GM12878 (cell line): ENCODE results near the gene FEN1. TPM values are rescaled to one million over a fixed set of nuclear protein-coding genes. Genes with fewer than 3 reads are reported as not detected.

ENCODE experiments used
- ATAC-seq: fragments of 200-7000 bp; cut with Tn5 transposase; 3 replicates; pipeline ENCODE4 v1.9.1; 2020; ENCODE audit warnings: mild to moderate bottlenecking, moderate library complexity
- BruUV-seq: library from RNA; stranded (reverse); fragments of 400-500 nt; replicated peaks from 2 replicates; lab custom pipeline; 2021; lab: Mats Ljungman, UMichigan
- CTCF ChIA-PET: fragments of 300-600 bp; sonication (Branson Sonifier 250); formaldehyde crosslinking; extraction: SDS; loops from one replicate; lab custom pipeline; 2021; ENCODE audit warnings: inconsistent platforms; lab: Yijun Ruan, JAX
- POLR2A ChIA-PET: fragments of 350-600 bp; formaldehyde crosslinking; extraction: SDS; loops from one replicate; lab custom pipeline; 2021; ENCODE audit warnings: inconsistent platforms; lab: Charles Lee
- RAD21 ChIA-PET: fragments of 300-600 bp; sonication (Branson Sonifier 250); formaldehyde crosslinking; loops from one replicate; lab custom pipeline; 2023; ENCODE audit warnings: antibody characterized with exemption; ENCODE audit not compliant: unreplicated experiment; lab: Charles Lee
- SMC1A ChIA-PET: fragments of 300-600 bp; sonication (Branson Sonifier 250); formaldehyde crosslinking; loops from one replicate; lab custom pipeline; 2023; ENCODE audit not compliant: unreplicated experiment, uncharacterized antibody; lab: Charles Lee
- DNase-seq: peaks from one replicate; pipeline ENCODE4 v3.0.0-alpha.2; 2011; ENCODE audit warnings: low read depth, low spot score
- FAIRE-seq: peaks from 3 replicates; lab custom pipeline; 2011; peaks lifted over from hg19 to GRCh38; lab: Jason Lieb, UNC
- H2AFZ ChIP-seq: 2 replicates; pipeline ENCODE4 v1.6.0; 2011; ENCODE audit warnings: low read depth, low read length, control low read depth; ENCODE audit not compliant: control insufficient read depth
- H3K27ac ChIP-seq: 2 replicates; pipeline ENCODE4 v1.5.1; 2011; ENCODE audit warnings: control low read depth; ENCODE audit not compliant: control insufficient read depth, insufficient read depth
- H3K27me3 ChIP-seq, 2 experiments: replicated peaks in 1 of 2; 2 replicates each; pipeline versions ENCODE4 v1.6.0 to v1.6.1; 2011; ENCODE audit warnings: low read length in 1 of 2; ENCODE audit not compliant: control insufficient read depth in 2 of 2, insufficient read depth in 2 of 2
- H3K36me3 ChIP-seq, 2 experiments: 2 replicates each; pipeline ENCODE4 v1.5.1; 2011; ENCODE audit warnings: low read length in 1 of 2; ENCODE audit not compliant: control insufficient read depth in 2 of 2, insufficient read depth in 2 of 2
- H3K4me1 ChIP-seq: 2 replicates; pipeline ENCODE4 v1.6.1; 2011; ENCODE audit warnings: mild to moderate bottlenecking, low read length, moderate library complexity, mixed read lengths; ENCODE audit not compliant: control insufficient read depth, insufficient read depth
- H3K4me2 ChIP-seq: 2 replicates; pipeline ENCODE4 v1.6.0; 2011; ENCODE audit warnings: control low read depth; ENCODE audit not compliant: control insufficient read depth, insufficient read depth
- H3K4me3 ChIP-seq: fragments of 200-600 bp; sonication (generic); 2 replicates; pipeline ENCODE4 v1.5.1; 2016
- H3K79me2 ChIP-seq: 2 replicates; pipeline ENCODE4 v1.6.0; 2011; ENCODE audit warnings: low read length; ENCODE audit not compliant: control insufficient read depth, insufficient read depth
- H3K9ac ChIP-seq: 2 replicates; pipeline ENCODE4 v1.8.0; 2011; ENCODE audit warnings: low read length, control low read depth, mixed read lengths; ENCODE audit not compliant: control insufficient read depth, insufficient read depth
- H3K9me3 ChIP-seq: replicated peaks from 3 replicates; pipeline ENCODE4 v1.5.1; 2011; ENCODE audit warnings: mild to moderate bottlenecking, low read length; ENCODE audit not compliant: control insufficient read depth, insufficient read depth
- H4K20me1 ChIP-seq: 2 replicates; pipeline ENCODE4 v1.6.0; 2011; ENCODE audit not compliant: control insufficient read depth, insufficient read depth
- CHD1 ChIP-seq: IDR thresholded peaks from 2 replicates; pipeline ENCODE4 v1.6.1; 2012; ENCODE audit warnings: low read depth, low read length, improper control_type of control experiment
- IKZF1 ChIP-seq: fragments of 450-650 bp; conservative IDR thresholded peaks from 2 replicates; pipeline ENCODE4 v1.6.1; 2017; ENCODE audit warnings: antibody characterized with exemption, mild to moderate bottlenecking
- NR2F1 ChIP-seq: fragments of 450-650 bp; conservative IDR thresholded peaks from 2 replicates; pipeline ENCODE4 v1.6.1; 2017; ENCODE audit warnings: mild to moderate bottlenecking
- POU2F2 ChIP-seq: IDR thresholded peaks from 3 replicates; pipeline ENCODE4 v1.6.1; 2011; ENCODE audit warnings: low read depth, mild to moderate bottlenecking, low read length, borderline replicate concordance
- SREBF2 ChIP-seq: IDR thresholded peaks from 2 replicates; pipeline ENCODE4 v1.6.1; 2012; ENCODE audit warnings: mild to moderate bottlenecking, low read length
- ZNF24 ChIP-seq: fragments of 450-650 bp; IDR thresholded peaks from 2 replicates; pipeline ENCODE4 v1.6.1; 2017; ENCODE audit warnings: antibody characterized with exemption, mild to moderate bottlenecking
- WGBS: methylation state at CpG from one replicate; pipeline ENCODE4 v1.1.6; 2016; ENCODE audit warnings: low lambda C conversion rate; ENCODE audit not compliant: insufficient replicate concordance, insufficient coverage; ENCODE audit errors: missing lambda C conversion rate; 5-methylcytosine and 5-hydroxymethylcytosine counted together
- in situ Hi-C: fragments of 300-500 bp; cut with MboI; formaldehyde crosslinking; loops from 9 replicates; pipeline ENCODE4 v1.14.3; 2018; ENCODE audit warnings: mixed read lengths
- intact Hi-C: fragments of 100-400 bp; cut with micrococcal nuclease; formaldehyde crosslinking; loops from one replicate; pipeline ENCODE4 v1.14.2; 2022; ENCODE audit not compliant: unreplicated experiment
- polyA plus RNA-seq, 11 experiments: library from polyadenylated mRNA; depleted of rRNA in 4 of 11; unstranded in 6 of 11; stranded (reverse) in 5 of 11; fragments of >200 nt; fragmentation: Nextera tagmentation in 4 of 11; fragmentation: Illumina TruSeq in 1 of 11; extraction: Ambion mirVana in 4 of 11; extraction: Trizol in 1 of 11; gene quantifications; 1 replicate in 1 of 11; 2 replicates in 10 of 11; pipeline versions ENCODE4 v1.2.1 to v1.2.3, GENCODE V29; 2011 to 2016; ENCODE audit warnings: inconsistent platforms in 2 of 11, missing spikeins in 2 of 11, low read depth in 1 of 11
- total RNA-seq, 4 experiments: library from RNA; depleted of rRNA in 3 of 4; stranded (reverse); fragments of >200 nt in 3 of 4; fragmentation: Illumina TruSeq in 1 of 4; extraction: Trizol in 1 of 4; gene quantifications; 2 replicates each; pipeline versions ENCODE4 v1.2.1 to v1.2.3, GENCODE V29; 2013 to 2021

FEN1 gene
- total and polyA plus RNA-seq, 10 of the 15 experiments (the other 5 are each of a cell fraction or from before 2014, with no cell fraction given), result 54.8 to 282 (median 125) TPM

DNA sequence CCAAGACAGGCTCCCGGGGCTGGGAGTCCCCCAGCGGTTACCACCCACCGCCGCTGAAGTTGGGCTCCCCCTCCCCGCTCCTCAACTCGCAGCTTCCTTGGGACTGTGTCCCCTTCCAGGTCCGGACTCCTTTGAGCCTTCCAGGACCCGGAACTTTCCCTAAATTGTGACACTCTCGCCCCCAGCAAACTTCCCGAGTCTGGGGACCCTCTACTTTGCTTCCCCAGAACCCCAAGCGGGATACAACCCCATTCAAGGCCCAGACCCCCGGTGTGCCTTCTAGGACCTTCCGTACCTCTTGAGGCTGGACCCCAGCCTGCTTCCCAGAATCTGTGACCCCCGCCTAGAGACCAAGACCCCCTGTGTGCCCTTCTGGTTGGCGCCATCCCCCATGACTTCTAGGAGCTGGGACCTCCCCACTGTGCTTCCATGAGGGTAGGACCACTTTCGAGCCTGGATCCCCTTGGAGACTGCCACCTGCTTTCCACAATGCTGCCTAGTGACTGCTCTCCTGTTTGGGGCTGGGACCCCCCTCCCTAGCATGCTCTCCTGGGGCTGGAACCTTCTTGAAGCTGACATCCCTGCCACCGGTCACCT, 39.7 kb upstream of the FEN1 start (continued):
- TF ChIP-seq CHD1, result no peak
- no peak for TF ChIP-seq NR2F1
- peak; percentile 14; the same call in 1 of the 2 replicates for TF ChIP-seq IKZF1
- TF ChIP-seq POU2F2, result no peak
- TF ChIP-seq SREBF2, result no peak

DNA sequence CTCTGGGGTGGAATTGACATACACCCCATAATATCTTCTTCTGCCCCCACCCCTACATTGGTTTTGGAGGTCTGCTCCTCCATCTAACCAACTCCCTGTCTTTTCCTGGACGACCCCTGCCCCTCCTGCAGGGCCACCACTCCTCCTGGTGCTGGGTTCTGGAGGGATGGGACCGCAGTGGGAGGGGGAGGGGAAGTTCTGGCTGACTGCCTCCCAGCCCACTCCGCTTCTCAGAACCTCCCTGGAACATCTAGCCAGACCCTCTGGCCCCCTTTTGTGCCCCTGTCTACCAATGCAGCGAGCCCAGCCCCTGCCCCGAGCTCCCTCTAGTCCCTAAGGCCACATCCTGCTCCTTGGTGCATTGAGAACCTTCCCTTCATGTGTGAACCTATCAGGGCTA, 39.0 kb upstream of the FEN1 start:
- FAIRE-seq, result no peak
- POLR2A ChIA-PET, result interaction anchor here (0.8 to 8.0 kb wide), 5 partner anchors 12 to 212 kb away, joined by 3 to 60 read pairs (median 5); partner anchors contain the start of genes FADS2, FEN1 and TMEM258
- H3K27me3 ChIP-seq, result peaks cover 0 to 4% of the 10 kb centered on the region in 2 experiments; a peak in 1 of 4 replicates
- no peaks in the 10 kb centered on the region for H3K36me3 ChIP-seq
- CTCF ChIA-PET, result interaction anchor here (0.6 to 4.6 kb wide), 10 partner anchors 10 to 328 kb away, joined by 3 to 35 read pairs (median 4); partner anchors contain the start of genes FEN1 and TMEM258
- TF ChIP-seq POU2F2 (no peak), ZNF24 (no peak)
- peaks cover 8% of the 10 kb centered on the region for H3K4me1 ChIP-seq
- no peaks in the 10 kb centered on the region for H4K20me1 ChIP-seq
- no peaks in the 10 kb centered on the region for H3K9me3 ChIP-seq
- WGBS, result 49% methylated on average over 5 of the region's 5 CpGs
- in situ Hi-C loops (no loop called here), intact Hi-C loops (no loop called here)
- SMC1A ChIA-PET, result interaction anchor here (0.8 to 3.6 kb wide), 6 partner anchors 22 to 43 kb away, joined by 3 to 15 read pairs (median 5); partner anchors contain the start of gene FEN1
- H3K27ac ChIP-seq, result no peak overlapping the region
- no peak overlapping the region for H3K4me2 ChIP-seq
- BruUV-seq, result no TSS peak
- no peak overlapping the region for H2AFZ ChIP-seq
- no peak overlapping the region for H3K9ac ChIP-seq
- no peak for DNase-seq
- RAD21 ChIA-PET, result interaction anchor here (0.9 to 1.3 kb wide), 6 partner anchors 22 to 44 kb away, joined by 3 to 7 read pairs (median 4); no protein-coding TSS in a partner anchor
- ATAC-seq, result no peak
- H3K4me3 ChIP-seq, result no peak overlapping the region
- no peaks in the 10 kb centered on the region for H3K79me2 ChIP-seq
